Measurements from ENCODE around the gene ERC1. TPM values are rescaled to one million over a fixed set of nuclear protein-coding genes. Genes with fewer than 3 reads are reported as not detected.

Gene ERC1
- total and polyA plus RNA-seq, 2 donors (not counting 1 experiment from before 2014, with no cell fraction given), result 19.7 to 34.5 TPM

- no peak for DNase-seq (ENCODE audit: low read depth in 2 of 2)
- Histone ChIP-seq H3K4me3 (replicated peaks in 1 of 4; ENCODE audit: control extremely low read depth in 1 of 4, insufficient read depth in 1 of 4, low read depth in 3 of 4, low read length in 4 of 4) (no peak overlapping the region), H3K4me1 (ENCODE audit: control insufficient read depth, extremely low read depth, insufficient read depth, low read length) (peaks cover 7% of the 10 kb centered on the region), H3K4me2 (ENCODE audit: extremely low read depth, insufficient read depth, low read length) (no peak overlapping the region), H3K27ac (ENCODE audit: insufficient read depth, low read length) (no peak overlapping the region), H3K36me3 (ENCODE audit: control insufficient read depth, insufficient read depth, low read length) (no peaks in the 10 kb centered on the region), H2AFZ (ENCODE audit: low read length) (no peak overlapping the region), H4K20me1 (ENCODE audit: control insufficient read depth, extremely low read depth, insufficient read depth, low read length) (no peaks in the 10 kb centered on the region), H3K9me3 (ENCODE audit: control insufficient read depth, insufficient read depth, low read depth, low read length) (no peaks in the 10 kb centered on the region), H3K79me2 (ENCODE audit: control insufficient read depth, insufficient read depth, low read length) (no peaks in the 10 kb centered on the region), H3K27me3 (ENCODE audit: control insufficient read depth, insufficient read depth, low read length) (no peaks in the 10 kb centered on the region), H3K9ac (ENCODE audit: insufficient read depth, low read length) (no peak overlapping the region)
- TF ChIP-seq CTCF (conservative IDR thresholded peaks at IDR 0.05 in 1 of 2, IDR thresholded peaks at IDR 0.05 in 1 of 2; ENCODE audit: low read depth in 1 of 2, low read length in 2 of 2) (no peak), EZH2 (IDR thresholded peaks at IDR 0.05; ENCODE audit: low read length, missing control alignments) (no peak)
These were observed 513.9 kb downstream of the ERC1 start for GRCh38 chr12:1504895-1505311.

- Histone ChIP-seq H2AFZ (ENCODE audit: low read length) (no peak overlapping the region), H3K9me3 (ENCODE audit: control insufficient read depth, insufficient read depth, low read depth, low read length) (no peaks in the 10 kb centered on the region), H3K4me2 (ENCODE audit: extremely low read depth, insufficient read depth, low read length) (no peak overlapping the region), H3K36me3 (ENCODE audit: control insufficient read depth, insufficient read depth, low read length) (no peaks in the 10 kb centered on the region), H3K4me3 (replicated peaks in 1 of 4; ENCODE audit: control extremely low read depth in 1 of 4, insufficient read depth in 1 of 4, low read depth in 3 of 4, low read length in 4 of 4) (no peak overlapping the region), H4K20me1 (ENCODE audit: control insufficient read depth, extremely low read depth, insufficient read depth, low read length) (no peaks in the 10 kb centered on the region), H3K4me1 (ENCODE audit: control insufficient read depth, extremely low read depth, insufficient read depth, low read length) (peaks cover 2% of the 10 kb centered on the region), H3K27ac (ENCODE audit: insufficient read depth, low read length) (no peak overlapping the region), H3K79me2 (ENCODE audit: control insufficient read depth, insufficient read depth, low read length) (no peaks in the 10 kb centered on the region), H3K27me3 (ENCODE audit: control insufficient read depth, insufficient read depth, low read length) (no peaks in the 10 kb centered on the region), H3K9ac (ENCODE audit: insufficient read depth, low read length) (no peak overlapping the region)
- TF ChIP-seq CTCF (conservative IDR thresholded peaks at IDR 0.05 in 1 of 2, IDR thresholded peaks at IDR 0.05 in 1 of 2; ENCODE audit: low read depth in 1 of 2, low read length in 2 of 2) (no peak), EZH2 (IDR thresholded peaks at IDR 0.05; ENCODE audit: low read length, missing control alignments) (no peak)
- DNase-seq (ENCODE audit: low read depth in 2 of 2), result no peak
These were observed 514.6 kb downstream of the ERC1 start for GRCh38 chr12:1505576-1505975.

- Histone ChIP-seq H3K4me3 (replicated peaks in 1 of 4; ENCODE audit: control extremely low read depth in 1 of 4, insufficient read depth in 1 of 4, low read depth in 3 of 4, low read length in 4 of 4) (no peak overlapping the region), H3K27me3 (ENCODE audit: control insufficient read depth, insufficient read depth, low read length) (no peaks in the 10 kb centered on the region), H2AFZ (ENCODE audit: low read length) (no peak overlapping the region), H3K27ac (ENCODE audit: insufficient read depth, low read length) (no peak overlapping the region), H3K4me2 (ENCODE audit: extremely low read depth, insufficient read depth, low read length) (no peak overlapping the region), H3K4me1 (ENCODE audit: control insufficient read depth, extremely low read depth, insufficient read depth, low read length) (no peaks in the 10 kb centered on the region), H3K9me3 (ENCODE audit: control insufficient read depth, insufficient read depth, low read depth, low read length) (no peaks in the 10 kb centered on the region), H4K20me1 (ENCODE audit: control insufficient read depth, extremely low read depth, insufficient read depth, low read length) (no peaks in the 10 kb centered on the region), H3K36me3 (ENCODE audit: control insufficient read depth, insufficient read depth, low read length) (no peaks in the 10 kb centered on the region), H3K9ac (ENCODE audit: insufficient read depth, low read length) (no peak overlapping the region), H3K79me2 (ENCODE audit: control insufficient read depth, insufficient read depth, low read length) (no peaks in the 10 kb centered on the region)
- no peak for DNase-seq (ENCODE audit: low read depth in 2 of 2)
- TF ChIP-seq CTCF (conservative IDR thresholded peaks at IDR 0.05 in 1 of 2, IDR thresholded peaks at IDR 0.05 in 1 of 2; ENCODE audit: low read depth in 1 of 2, low read length in 2 of 2), result no peak
- TF ChIP-seq EZH2 (IDR thresholded peaks at IDR 0.05; ENCODE audit: low read length, missing control alignments), result no peak
These were observed 516.3 kb downstream of the ERC1 start for GRCh38 chr12:1507308-1507707.
